Upper lobe of left lung (tissue), 6 donors: ENCODE measurements around the gene BORCS8. TPM values are rescaled to one million over a fixed set of nuclear protein-coding genes. Genes with fewer than 3 reads are reported as not detected.

Source experiments
- ATAC-seq, 2 donors: fragments of 200-7000 bp; cut with Tn5 transposase; one replicate each; pipeline ENCODE4 v1.9.1; 2022; ENCODE audit warnings: mild to moderate bottlenecking in 2 of 2, moderate library complexity in 2 of 2; ENCODE audit not compliant: low FRiP score in 2 of 2
- DNase-seq, 2 donors: peaks; one replicate each; pipeline ENCODE4 v3.0.0-alpha.2; 2019 to 2020
- H3K27ac ChIP-seq, 4 donors: fragments of 200-600 bp; sonication (generic); one replicate each; pipeline ENCODE4 v1.5.1; 2016 to 2019
- H3K27me3 ChIP-seq, 4 donors: fragments of 200-600 bp; sonication (generic); one replicate each; pipeline ENCODE4 v1.5.1; 2017 to 2019
- H3K36me3 ChIP-seq, 4 donors: fragments of 200-600 bp; sonication (generic); one replicate each; pipeline ENCODE4 v1.5.1; 2016 to 2019
- H3K4me1 ChIP-seq, 4 donors: fragments of 200-600 bp; sonication (generic); one replicate each; pipeline ENCODE4 v1.5.1; 2018 to 2019
- H3K4me3 ChIP-seq, 4 donors: fragments of 200-600 bp; sonication (generic); one replicate each; pipeline ENCODE4 v1.5.1; 2017 to 2019; ENCODE audit warnings: mild to moderate bottlenecking in 2 of 4, moderate library complexity in 1 of 4
- H3K9me3 ChIP-seq, 4 donors: fragments of 200-600 bp; sonication (generic); one replicate each; pipeline ENCODE4 v1.5.1; 2018 to 2019
- CTCF ChIP-seq, 6 experiments: fragments of 450-650 bp in 4 of 6; fragments of 200-600 bp in 2 of 6; sonication (generic) in 2 of 6; IDR thresholded peaks; one replicate each; pipeline ENCODE4 v1.5.1; 2016 to 2019; ENCODE audit warnings: antibody characterized with exemption in 6 of 6
- EP300 ChIP-seq, 4 donors: sonication (generic); formaldehyde crosslinking; IDR thresholded peaks; one replicate each; pipeline ENCODE4 v1.5.1; 2017; ENCODE audit warnings: antibody characterized with exemption in 4 of 4, control low read depth in 2 of 4
- POLR2A ChIP-seq, 4 donors: fragments of 450-650 bp; IDR thresholded peaks; one replicate each; pipeline ENCODE4 v1.5.1; 2016 to 2017; ENCODE audit warnings: antibody characterized with exemption in 4 of 4, mild to moderate bottlenecking in 2 of 4
- POLR2AphosphoS5 ChIP-seq, 2 donors: sonication (generic); formaldehyde crosslinking; IDR thresholded peaks; one replicate each; pipeline ENCODE4 v1.5.1; 2017; ENCODE audit warnings: antibody characterized with exemption in 2 of 2
- WGBS, 2 donors: methylation state at CpG; one replicate each; pipeline ENCODE4 v1.1.5; 2017 to 2018; 5-methylcytosine and 5-hydroxymethylcytosine counted together
- total RNA-seq, 6 donors: library from RNA; depleted of rRNA in 4 of 6; stranded (reverse); fragments of >200 nt in 4 of 6; gene quantifications; one replicate each; pipeline versions ENCODE4 v1.1.0 to v1.2.1, GENCODE V29; 2016 to 2021
- donor health status: DM: no; HTN: no; CAD: no; lungs with moderate emphysema.
- donor health status: DM: no; HTN: yes; CAD: no; lungs with severe emphysema.

BORCS8 gene
- total RNA-seq, 6 donors from 2014 or later, result 10.1 to 55.5 (median 34.0) TPM

GRCh38 chr19:19142347-19142746 is 49.6 kb downstream of the BORCS8 start:
- no peak for TF ChIP-seq EP300 (IDR thresholded peaks at IDR 0.05)
- no peak for TF ChIP-seq CTCF (IDR thresholded peaks at IDR 0.05)
- no peak for TF ChIP-seq POLR2A (IDR thresholded peaks at IDR 0.05)
- TF ChIP-seq POLR2AphosphoS5 (IDR thresholded peaks at IDR 0.05), result no peak
- ATAC-seq, result no peak

GRCh38 chr19:19140476-19140875 is 51.5 kb downstream of the BORCS8 start:
- TF ChIP-seq POLR2A (IDR thresholded peaks at IDR 0.05), result no peak
- TF ChIP-seq EP300 (IDR thresholded peaks at IDR 0.05), result no peak
- no peak for TF ChIP-seq POLR2AphosphoS5 (IDR thresholded peaks at IDR 0.05)
- TF ChIP-seq CTCF (IDR thresholded peaks at IDR 0.05), result no peak
- DNase-seq (no peak), ATAC-seq (no peak)
- Histone ChIP-seq H3K27me3 (no peaks in the 10 kb centered on the region), H3K27ac (no peak overlapping the region), H3K36me3 (no peaks in the 10 kb centered on the region), H3K4me1 (peaks cover 0 to 23% (median 11%) of the 10 kb centered on the region in 4 donors), H3K4me3 (no peak overlapping the region), H3K9me3 (no peaks in the 10 kb centered on the region)
- 60 to 66% methylated on average over 5 of the region's 5 CpGs for WGBS, 2 donors

More at GRCh38 chr19:19142347-19142746, 49.6 kb downstream of the BORCS8 start:
- Histone ChIP-seq H3K36me3 (peaks cover 0 to 10% (median 7%) of the 10 kb centered on the region in 4 donors), H3K9me3 (no peaks in the 10 kb centered on the region), H3K27ac (no peak overlapping the region), H3K27me3 (no peaks in the 10 kb centered on the region), H3K4me1 (peaks cover 0 to 27% (median 11%) of the 10 kb centered on the region in 4 donors), H3K4me3 (no peak overlapping the region)
- DNase-seq, result no peak
- 85 to 93% methylated on average over 12 of the region's 12 CpGs for WGBS, 2 donors

GRCh38 chr19:19139876-19140229 is 52.1 kb downstream of the BORCS8 start:
- DNase-seq (no peak), ATAC-seq (no peak)
- Histone ChIP-seq H3K27ac (no peak overlapping the region), H3K27me3 (no peaks in the 10 kb centered on the region), H3K4me1 (peaks cover 0 to 24% (median 11%) of the 10 kb centered on the region in 4 donors), H3K36me3 (no peaks in the 10 kb centered on the region), H3K9me3 (no peaks in the 10 kb centered on the region), H3K4me3 (no peak overlapping the region)
- TF ChIP-seq POLR2A (IDR thresholded peaks at IDR 0.05) (no peak), CTCF (IDR thresholded peaks at IDR 0.05) (peak in 1 of 6 experiments; percentile 9)
- 40 to 42% methylated on average over 4 to 5 of the region's 5 CpGs for WGBS, 2 donors

- 4 to 6% methylated on average over 13 to 20 of the region's 42 CpGs for WGBS, 2 donors
- Histone ChIP-seq H3K27me3 (no peaks in the 10 kb centered on the region), H3K36me3 (no peaks in the 10 kb centered on the region), H3K4me1 (peaks cover 0 to 28% (median 11%) of the 10 kb centered on the region in 4 donors), H3K9me3 (no peaks in the 10 kb centered on the region), H3K27ac (peak within 1 kb of the TSS; percentile 46 to 78 (median 72)), H3K4me3 (peak within 1 kb of the TSS; percentile 60 to 89 (median 80))
- peak in 1 of 6 experiments; percentile 6 for TF ChIP-seq CTCF (IDR thresholded peaks at IDR 0.05)
- no peak for TF ChIP-seq EP300 (IDR thresholded peaks at IDR 0.05)
- TF ChIP-seq POLR2A (IDR thresholded peaks at IDR 0.05), result peak in 3 of 4 donors; percentile 39 to 72 (median 70)
- peak in 1 of 2 donors; percentile 81 for TF ChIP-seq POLR2AphosphoS5 (IDR thresholded peaks at IDR 0.05)
- DNase-seq (peak; percentile 92 to 97), ATAC-seq (peak; percentile 97 to 99)
These were observed 53.6 kb downstream of the BORCS8 start, which contains the start of gene TMEM161A for GRCh38 chr19:19138109-19138981. Gene TMEM161A, minus strand, starts transcription at chr19:19138478. Its CDS starts 50 bp downstream, at chr19:19138428.
